IMR-90 (cell line): Measurements from ENCODE around the gene TMEM141. TPM values are rescaled to one million over a fixed set of nuclear protein-coding genes. Genes with fewer than 3 reads are reported as not detected.
"Not testable (repeated sequence)": the region's sequence is repeated elsewhere in the genome, so short reads cannot be mapped to it uniquely, and the experiment has no call there.

Experiments
- ATAC-seq: fragments of 200-7000 bp; cut with Tn5 transposase; 2 replicates; pipeline ENCODE4 v1.9.1; 2020; ENCODE audit warnings: low read depth, mild to moderate bottlenecking, moderate library complexity
- BruUV-seq: library from RNA; stranded (reverse); fragments of 400-500 nt; replicated peaks from 2 replicates; lab custom pipeline; 2021; lab: Mats Ljungman, UMichigan
- CTCF ChIA-PET: fragments of 300-600 bp; formaldehyde crosslinking; extraction: SDS; loops from one replicate; lab custom pipeline; 2021; ENCODE audit warnings: antibody characterized with exemption; lab: Yijun Ruan, JAX
- POLR2A ChIA-PET: fragments of 300-600 bp; sonication (Branson Sonifier 250); formaldehyde crosslinking; loops from one replicate; lab custom pipeline; 2022; ENCODE audit warnings: antibody characterized with exemption; ENCODE audit not compliant: unreplicated experiment; lab: Charles Lee
- DNase-seq: peaks from one replicate; pipeline ENCODE4 v3.0.0; 2013
- H2AFZ ChIP-seq: replicated peaks from 2 replicates; pipeline ENCODE3; 2013; ENCODE audit warnings: low read length, mild to moderate bottlenecking; ENCODE audit not compliant: poor library complexity
- H2AK5ac ChIP-seq: 2 replicates; pipeline ENCODE4 v1.6.1; 2013; ENCODE audit warnings: low read depth, low read length, inconsistent platforms
- H2AK9ac ChIP-seq: replicated peaks from 2 replicates; pipeline ENCODE3; 2013; ENCODE audit warnings: mild to moderate bottlenecking, low read depth, low read length, moderate library complexity; ENCODE audit not compliant: poor library complexity
- H2BK120ac ChIP-seq: 2 replicates; pipeline ENCODE4 v1.6.1; 2013; ENCODE audit warnings: low read depth, low read length, inconsistent platforms
- H2BK15ac ChIP-seq: 3 replicates; pipeline ENCODE4 v1.6.1; 2013; ENCODE audit warnings: low read depth, low read length, inconsistent platforms
- H2BK20ac ChIP-seq: 2 replicates; pipeline ENCODE4 v1.6.1; 2013; ENCODE audit warnings: low read depth, mild to moderate bottlenecking, inconsistent platforms, low read length, moderate library complexity
- H2BK5ac ChIP-seq: 2 replicates; pipeline ENCODE4 v1.6.1; 2013; ENCODE audit warnings: mild to moderate bottlenecking, low read depth, low read length, inconsistent platforms; ENCODE audit not compliant: poor library complexity, severe bottlenecking
- H3K14ac ChIP-seq: replicated peaks from 2 replicates; pipeline ENCODE4 v1.6.1; 2013; ENCODE audit warnings: low read depth, low read length, inconsistent platforms
- H3K18ac ChIP-seq: 2 replicates; pipeline ENCODE4 v1.6.1; 2013; ENCODE audit warnings: low read depth, low read length, control low read depth
- H3K23ac ChIP-seq: 2 replicates; pipeline ENCODE4 v1.6.1; 2013; ENCODE audit warnings: low read depth, low read length, inconsistent platforms
- H3K27ac ChIP-seq: 2 replicates; pipeline ENCODE4 v1.5.1; 2013; ENCODE audit warnings: mild to moderate bottlenecking, control low read depth, low read length; ENCODE audit not compliant: insufficient read depth
- H3K27me3 ChIP-seq: 2 replicates; pipeline ENCODE4 v1.6.1; 2013; ENCODE audit warnings: low read length; ENCODE audit not compliant: control insufficient read depth, insufficient read depth
- H3K36me3 ChIP-seq: 2 replicates; pipeline ENCODE4 v1.6.1; 2013; ENCODE audit warnings: low read length, mixed read lengths; ENCODE audit not compliant: control insufficient read depth, insufficient read depth
- H3K4ac ChIP-seq: 2 replicates; pipeline ENCODE4 v1.6.1; 2013; ENCODE audit warnings: low read depth, low read length, inconsistent platforms
- H3K4me1 ChIP-seq: 2 replicates; pipeline ENCODE4 v1.6.1; 2013; ENCODE audit warnings: low read length, mixed read lengths; ENCODE audit not compliant: control insufficient read depth, insufficient read depth
- H3K4me2 ChIP-seq: 2 replicates; pipeline ENCODE4 v1.6.1; 2013; ENCODE audit warnings: low read depth, mild to moderate bottlenecking, control low read depth, low read length, moderate library complexity
- H3K4me3 ChIP-seq: 2 replicates; pipeline ENCODE4 v1.5.1; 2013; ENCODE audit warnings: low read depth, mild to moderate bottlenecking, control low read depth, low read length, moderate library complexity; ENCODE audit not compliant: insufficient read depth
- H3K56ac ChIP-seq: 2 replicates; pipeline ENCODE4 v1.6.1; 2013; ENCODE audit warnings: low read length, inconsistent platforms; ENCODE audit not compliant: insufficient read depth; ENCODE audit errors: extremely low read depth
- H3K79me1 ChIP-seq, 2 experiments: 2 replicates each; pipeline ENCODE4 v1.6.1; 2013; ENCODE audit warnings: low read length in 2 of 2, inconsistent platforms in 1 of 2, low read depth in 1 of 2
- H3K9ac ChIP-seq: 2 replicates; pipeline ENCODE4 v1.6.1; 2013; ENCODE audit warnings: low read depth, low read length, control low read depth
- H3K9me1 ChIP-seq: 2 replicates; pipeline ENCODE4 v1.6.1; 2013; ENCODE audit warnings: low read length, inconsistent platforms; ENCODE audit not compliant: insufficient read depth
- H3K9me3 ChIP-seq: 2 replicates; pipeline ENCODE4 v1.6.1; 2013; ENCODE audit warnings: low read length; ENCODE audit not compliant: control insufficient read depth, insufficient read depth
- H4K20me1 ChIP-seq: 2 replicates; pipeline ENCODE4 v1.6.1; 2013; ENCODE audit warnings: low read length, inconsistent platforms; ENCODE audit not compliant: insufficient read depth
- H4K5ac ChIP-seq: 2 replicates; pipeline ENCODE4 v1.6.1; 2013; ENCODE audit warnings: mild to moderate bottlenecking, low read depth, low read length, control low read depth
- H4K8ac ChIP-seq, 2 experiments: 2 replicates each; pipeline ENCODE4 v1.6.1; 2013; ENCODE audit warnings: low read depth in 2 of 2, low read length in 2 of 2, control low read depth in 1 of 2, inconsistent platforms in 1 of 2
- H4K91ac ChIP-seq: 2 replicates; pipeline ENCODE4 v1.6.1; 2013; ENCODE audit warnings: low read depth, low read length, inconsistent platforms; ENCODE audit not compliant: insufficient read depth
- WGBS, 2 experiments: methylation state at CpG; one replicate each; pipeline versions ENCODE4 v1.1.5 to v1.1.7; 2013; ENCODE audit warnings: missing lambda C conversion rate in 2 of 2; ENCODE audit not compliant: insufficient read length in 1 of 2; ENCODE audit errors: extremely low coverage in 2 of 2; 5-methylcytosine and 5-hydroxymethylcytosine counted together
- dilution Hi-C: fragments of 300-500 bp; cut with HindIII; formaldehyde crosslinking; loops from one replicate; pipeline ENCODE4 v1.14.3; 2018; ENCODE audit warnings: low sequenced_read_pairs; ENCODE audit not compliant: unreplicated experiment
- in situ Hi-C: fragments of 300-500 bp; cut with MboI; formaldehyde crosslinking; loops from 3 replicates; pipeline ENCODE4 v1.14.3; 2019; ENCODE audit warnings: low sequenced_read_pairs, inconsistent platforms, mixed read lengths
- intact Hi-C: fragments of 100-400 bp; cut with micrococcal nuclease; formaldehyde crosslinking; loops from 2 replicates; pipeline ENCODE4 v1.10.0; 2022
- polyA plus RNA-seq, 3 experiments: library from polyadenylated mRNA; depleted of rRNA; stranded (reverse); fragments of >200 nt; gene quantifications; 2 replicates each; pipeline ENCODE4 v1.2.3, GENCODE V29; 2012; ENCODE audit warnings: low replicate concordance in 1 of 3
- total RNA-seq: library from RNA; depleted of rRNA; stranded (reverse); fragments of >200 nt; gene quantifications from 2 replicates; pipeline ENCODE4 v1.2.3, GENCODE V29; 2012

Gene TMEM141
- total and polyA plus RNA-seq, 2 of the 4 experiments (the other 2 are of a cell fraction), result 39.1 to 77.8 TPM

GRCh38 chr9:136765745-136766409 is 25.3 kb upstream of the TMEM141 start:
- H2BK20ac ChIP-seq, H4K5ac ChIP-seq, H3K79me1 ChIP-seq, ATAC-seq, H2AK9ac ChIP-seq, H3K9ac ChIP-seq, H3K4me2 ChIP-seq, H2AK5ac ChIP-seq, H3K4me1 ChIP-seq, H2BK120ac ChIP-seq, H3K9me1 ChIP-seq, H4K8ac ChIP-seq, H4K20me1 ChIP-seq, H3K18ac ChIP-seq, H3K23ac ChIP-seq, dilution Hi-C loops, H3K14ac ChIP-seq, H2BK15ac ChIP-seq, POLR2A ChIA-PET, DNase-seq, H3K4me3 ChIP-seq, BruUV-seq, H3K36me3 ChIP-seq, H3K27ac ChIP-seq, H2AFZ ChIP-seq, H4K91ac ChIP-seq, H3K27me3 ChIP-seq, H3K56ac ChIP-seq, H3K4ac ChIP-seq, H3K9me3 ChIP-seq, in situ Hi-C loops, H2BK5ac ChIP-seq: not testable (repeated sequence)
- intact Hi-C loops, result loop anchor here (2.0 kb wide), 1 partner anchor 15 kb away; no protein-coding TSS in a partner anchor
- 73% methylated on average over 3 of the region's 14 CpGs; no CpG with 5 or more reads in 1 of the 2 experiments for WGBS, 2 experiments
- CTCF ChIA-PET, result interaction anchor here (0.8 to 1.1 kb wide), 2 partner anchors 13 to 780 kb away, joined by 3 read pairs; no protein-coding TSS in a partner anchor
